Smooth muscle cell (in vitro differentiated cells): ENCODE data around the gene UBE2R2. TPM values are rescaled to one million over a fixed set of nuclear protein-coding genes. Genes with fewer than 3 reads are reported as not detected.
"Not testable (repeated sequence)": the region's sequence is repeated elsewhere in the genome, so short reads cannot be mapped to it uniquely, and the experiment has no call there.

Source experiments
- DNase-seq: peaks from one replicate; lab custom pipeline; 2025; ENCODE audit not compliant: unreplicated experiment; lab: John Stamatoyannopoulos, UW
- H2AFZ ChIP-seq: fragments of 200-600 bp; sonication (generic); 2 replicates; pipeline ENCODE4 v1.6.0; 2016; ENCODE audit warnings: antibody characterized with exemption, low read depth, mild to moderate bottlenecking
- H3F3A ChIP-seq: fragments of 200-600 bp; sonication (generic); 2 replicates; pipeline ENCODE4 v1.6.0; 2017; ENCODE audit warnings: antibody characterized with exemption, low read depth
- H3K27ac ChIP-seq: fragments of 200-600 bp; sonication (generic); 2 replicates; pipeline ENCODE4 v1.5.1; 2016; ENCODE audit warnings: low read depth, mild to moderate bottlenecking
- H3K27me3 ChIP-seq: fragments of 200-600 bp; sonication (generic); 2 replicates; pipeline ENCODE4 v1.6.1; 2016; ENCODE audit warnings: low read depth, mild to moderate bottlenecking
- H3K36me3 ChIP-seq: fragments of 200-600 bp; sonication (generic); 2 replicates; pipeline ENCODE4 v1.5.1; 2016; ENCODE audit warnings: low read depth
- H3K4me1 ChIP-seq: fragments of 200-600 bp; sonication (generic); 2 replicates; pipeline ENCODE4 v1.5.1; 2016; ENCODE audit warnings: low read depth
- H3K4me2 ChIP-seq: fragments of 200-600 bp; sonication (generic); 2 replicates; pipeline ENCODE4 v1.6.0; 2016; ENCODE audit warnings: mild to moderate bottlenecking
- H3K4me3 ChIP-seq: fragments of 200-600 bp; sonication (generic); 2 replicates; pipeline ENCODE4 v1.5.1; 2016; ENCODE audit warnings: mild to moderate bottlenecking
- H3K79me2 ChIP-seq: fragments of 200-600 bp; sonication (generic); 2 replicates; pipeline ENCODE4 v1.6.0; 2016; ENCODE audit warnings: low read depth, mild to moderate bottlenecking
- H3K9ac ChIP-seq: fragments of 200-600 bp; sonication (generic); 2 replicates; pipeline ENCODE4 v1.6.0; 2016; ENCODE audit warnings: low read depth
- H3K9me3 ChIP-seq: fragments of 200-600 bp; sonication (generic); replicated peaks from 2 replicates; pipeline ENCODE4 v1.5.1; 2016; ENCODE audit warnings: low read depth
- H4K20me1 ChIP-seq: fragments of 200-600 bp; sonication (generic); 2 replicates; pipeline ENCODE4 v1.6.0; 2016; ENCODE audit warnings: low read depth
- CTCF ChIP-seq: fragments of 200-600 bp; sonication (generic); IDR thresholded peaks from 2 replicates; pipeline ENCODE4 v1.5.1; 2017; ENCODE audit warnings: borderline replicate concordance, mild to moderate bottlenecking, antibody characterized with exemption; ENCODE audit not compliant: insufficient read depth, poor library complexity, severe bottlenecking
- WGBS: methylation state at CpG from one replicate; pipeline ENCODE4 v1.1.7; 2016; ENCODE audit warnings: low lambda C conversion rate; 5-methylcytosine and 5-hydroxymethylcytosine counted together
- polyA plus RNA-seq: library from polyadenylated mRNA; unstranded; fragments of >200 nt; fragmentation: Nextera tagmentation; extraction: Ambion mirVana; gene quantifications from 2 replicates; pipeline ENCODE4 v1.2.1, GENCODE V29; 2016
- total RNA-seq: library from RNA; depleted of rRNA; stranded (reverse); fragments of >200 nt; gene quantifications from 2 replicates; pipeline ENCODE4 v1.2.3, GENCODE V29; 2014

UBE2R2 gene
- total and polyA plus RNA-seq, 2 experiments from 2014 or later, result 43.2 to 43.5 TPM

- Histone ChIP-seq H3F3A (peaks cover 4% of the 10 kb centered on the region), H3K27ac (peak overlapping the region; percentile 94), H3K4me3 (peak overlapping the region; percentile 98), H2AFZ (no peak overlapping the region), H3K27me3 (no peaks in the 10 kb centered on the region), H3K9ac (peak overlapping the region; percentile 0), H3K4me2 (peak overlapping the region; percentile 94), H3K4me1 (peaks cover 23% of the 10 kb centered on the region), H3K9me3 (no peaks in the 10 kb centered on the region), H3K79me2 (peaks cover 81% of the 10 kb centered on the region), H3K36me3 (no peaks in the 10 kb centered on the region), H4K20me1 (peaks cover 70% of the 10 kb centered on the region)
- DNase-seq, result no peak
- WGBS, result 74% methylated on average over 4 of the region's 4 CpGs
- TF ChIP-seq CTCF, result no peak
Measured at GRCh38 chr9:33820231-33820745, 3.3 kb downstream of the UBE2R2 start.

GRCh38 chr9:33823801-33824200, 6.8 kb downstream of the UBE2R2 start:
- Histone ChIP-seq H3K9ac (no peak overlapping the region), H3K4me2 (no peak overlapping the region), H3K9me3 (no peaks in the 10 kb centered on the region), H3K27ac (peak overlapping the region; percentile 20), H3K79me2 (peaks cover 100% of the 10 kb centered on the region), H3K36me3 (no peaks in the 10 kb centered on the region), H2AFZ (no peak overlapping the region), H3K4me3 (no peak overlapping the region), H3K4me1 (peaks cover 18% of the 10 kb centered on the region), H3K27me3 (no peaks in the 10 kb centered on the region), H3F3A (no peaks in the 10 kb centered on the region), H4K20me1 (peaks cover 100% of the 10 kb centered on the region)
- WGBS, result 93% methylated on average over 3 of the region's 3 CpGs
- TF ChIP-seq CTCF, result no peak
- no peak for DNase-seq

- H3K27ac ChIP-seq, H2AFZ ChIP-seq, DNase-seq, H3K4me3 ChIP-seq, H3K36me3 ChIP-seq, H3K4me1 ChIP-seq, H3K4me2 ChIP-seq, H3K9ac ChIP-seq, H3F3A ChIP-seq, H3K9me3 ChIP-seq, H3K27me3 ChIP-seq: not testable (repeated sequence)
- H4K20me1 ChIP-seq, result peaks cover 100% of the 10 kb centered on the region
- 97% methylated on average over 11 of the region's 11 CpGs for WGBS
- peaks cover 100% of the 10 kb centered on the region for H3K79me2 ChIP-seq
Measured at GRCh38 chr9:33827285-33827684, 10.3 kb downstream of the UBE2R2 start.

- not testable (repeated sequence) for DNase-seq, H3F3A ChIP-seq, H3K4me2 ChIP-seq, H3K27me3 ChIP-seq, H3K9me3 ChIP-seq, H3K4me3 ChIP-seq, H3K4me1 ChIP-seq, H3K27ac ChIP-seq, H2AFZ ChIP-seq, H3K36me3 ChIP-seq, H3K9ac ChIP-seq
- WGBS, result 97% methylated on average over 17 of the region's 17 CpGs
- Histone ChIP-seq H4K20me1 (peaks cover 100% of the 10 kb centered on the region), H3K79me2 (peaks cover 100% of the 10 kb centered on the region)
Measured at GRCh38 chr9:33829641-33830230, 12.8 kb downstream of the UBE2R2 start.
